ENCODE measurements around the gene GPM6B.

The GPM6B gene

GRCh38 chrX:13747836-13748235 lies 69.1 kb downstream of the GPM6B start:
- Histone ChIP-seq H3K4me2 (ENCODE audit: low read depth, low read length) (no peak overlapping the region), H2AFZ (ENCODE audit: low read length) (no peak overlapping the region), H3K9ac (ENCODE audit: low read length) (no peak overlapping the region), H3K4me3 (ENCODE audit: low read length) (no peak overlapping the region), H3K9me3 (replicated peaks; ENCODE audit: insufficient read depth, low read length) (no peaks in the 10 kb centered on the region), H3K36me3 (replicated peaks; ENCODE audit: insufficient read depth, low read length) (no peaks in the 10 kb centered on the region; the same call in 1 of the 2 replicates), H3F3A (ENCODE audit: insufficient read depth, low read length) (peaks cover 16% of the 10 kb centered on the region), H3K9me2 (replicated peaks; ENCODE audit: insufficient read depth, low read length) (no peaks in the 10 kb centered on the region), H3K27ac (ENCODE audit: low read length) (no peak overlapping the region), H4K20me1 (ENCODE audit: insufficient read depth, low read length) (no peaks in the 10 kb centered on the region), H3K27me3 (replicated peaks; ENCODE audit: insufficient read depth, low read length) (no peaks in the 10 kb centered on the region), H3K79me2 (ENCODE audit: low read length) (no peaks in the 10 kb centered on the region), H3K4me1 (ENCODE audit: low read length) (peaks cover 34% of the 10 kb centered on the region)
- TF ChIP-seq CTCF (IDR thresholded peaks at IDR 0.05; ENCODE audit: low read length) (peak; percentile 45), EZH2phosphoT487 (IDR thresholded peaks at IDR 0.05; ENCODE audit: low read length) (no peak), EZH2 (optimal IDR thresholded peaks at IDR 0.05; ENCODE audit: low read depth, low read length) (no peak)
- no peak for DNase-seq

GRCh38 chrX:13742397-13743176 lies 74.3 kb downstream of the GPM6B start:
- TF ChIP-seq EZH2 (optimal IDR thresholded peaks at IDR 0.05; ENCODE audit: low read depth, low read length): no peak
- TF ChIP-seq CTCF (IDR thresholded peaks at IDR 0.05; ENCODE audit: low read length): no peak
- no peak for TF ChIP-seq EZH2phosphoT487 (IDR thresholded peaks at IDR 0.05; ENCODE audit: low read length)
- Histone ChIP-seq H3K4me1 (ENCODE audit: low read length) (peaks cover 16% of the 10 kb centered on the region; the same call in 1 of the 2 replicates), H3K36me3 (replicated peaks; ENCODE audit: insufficient read depth, low read length) (no peaks in the 10 kb centered on the region; the same call in 1 of the 2 replicates), H3K27me3 (replicated peaks; ENCODE audit: insufficient read depth, low read length) (no peaks in the 10 kb centered on the region), H3K4me3 (ENCODE audit: low read length) (peak overlapping the region; percentile 7; the same call in 1 of the 2 replicates), H3K9me2 (replicated peaks; ENCODE audit: insufficient read depth, low read length) (no peaks in the 10 kb centered on the region), H3K9me3 (replicated peaks; ENCODE audit: insufficient read depth, low read length) (no peaks in the 10 kb centered on the region), H2AFZ (ENCODE audit: low read length) (no peak overlapping the region), H3F3A (ENCODE audit: insufficient read depth, low read length) (peaks cover 17% of the 10 kb centered on the region), H3K79me2 (ENCODE audit: low read length) (no peaks in the 10 kb centered on the region), H3K4me2 (ENCODE audit: low read depth, low read length) (peak overlapping the region; percentile 69), H3K9ac (ENCODE audit: low read length) (peak overlapping the region; percentile 46; the same call in 1 of the 2 replicates), H3K27ac (ENCODE audit: low read length) (peak overlapping the region; percentile 82; the same call in 1 of the 2 replicates), H4K20me1 (ENCODE audit: insufficient read depth, low read length) (no peaks in the 10 kb centered on the region)
- peak; percentile 79 for DNase-seq

- H3K9me2 ChIP-seq (replicated peaks; ENCODE audit: insufficient read depth, low read length): no peaks in the 10 kb centered on the region
- peaks cover 3% of the 10 kb centered on the region; the same call in 1 of the 2 replicates for H3K79me2 ChIP-seq (ENCODE audit: low read length)
- peaks cover 19% of the 10 kb centered on the region; the same call in 1 of the 2 replicates for H3K4me1 ChIP-seq (ENCODE audit: low read length)
- no peaks in the 10 kb centered on the region for H4K20me1 ChIP-seq (ENCODE audit: insufficient read depth, low read length)
- H3K9me3 ChIP-seq (replicated peaks; ENCODE audit: insufficient read depth, low read length): no peaks in the 10 kb centered on the region
- H3K27me3 ChIP-seq (replicated peaks; ENCODE audit: insufficient read depth, low read length): no peaks in the 10 kb centered on the region
- H3K4me3 ChIP-seq (ENCODE audit: low read length): no peak overlapping the region
- no peak overlapping the region for H2AFZ ChIP-seq (ENCODE audit: low read length)
- TF ChIP-seq EZH2phosphoT487 (IDR thresholded peaks at IDR 0.05; ENCODE audit: low read length) (no peak), CTCF (IDR thresholded peaks at IDR 0.05; ENCODE audit: low read length) (no peak), EZH2 (optimal IDR thresholded peaks at IDR 0.05; ENCODE audit: low read depth, low read length) (no peak)
- H3K27ac ChIP-seq (ENCODE audit: low read length): peak overlapping the region; percentile 82; the same call in 1 of the 2 replicates
- no peak for DNase-seq
- peak overlapping the region; percentile 69 for H3K4me2 ChIP-seq (ENCODE audit: low read depth, low read length)
- peaks cover 17% of the 10 kb centered on the region for H3F3A ChIP-seq (ENCODE audit: insufficient read depth, low read length)
- H3K36me3 ChIP-seq (replicated peaks; ENCODE audit: insufficient read depth, low read length): no peaks in the 10 kb centered on the region
- peak overlapping the region; percentile 46; the same call in 1 of the 2 replicates for H3K9ac ChIP-seq (ENCODE audit: low read length)
These were observed 75.2 kb downstream of the GPM6B start for GRCh38 chrX:13741695-13742094.
